Measurements from ENCODE around the gene CFD.

Gene CFD

GRCh38 chr19:858868-859843 lies at the start of gene CFD:
CFD (plus strand) TSS chr19:859664; CDS start chr19:859690, 26 bp downstream.
- TF ChIP-seq CTCF (IDR thresholded peaks at IDR 0.05; ENCODE audit: borderline replicate concordance, insufficient read depth, low read depth, low read length): no peak
- H3K4me3 ChIP-seq (ENCODE audit: low read depth, low read length): no peak within 1 kb of the TSS

- H3K4me3 ChIP-seq (ENCODE audit: low read depth, low read length): no peak overlapping the region
- no peak for TF ChIP-seq CTCF (IDR thresholded peaks at IDR 0.05; ENCODE audit: borderline replicate concordance, insufficient read depth, low read depth, low read length)
Observed at GRCh38 chr19:810077-810855, 49.2 kb upstream of the CFD start.

GRCh38 chr19:810883-811489 lies 48.5 kb upstream of the CFD start:
- H3K4me3 ChIP-seq (ENCODE audit: low read depth, low read length): no peak overlapping the region
- no peak for TF ChIP-seq CTCF (IDR thresholded peaks at IDR 0.05; ENCODE audit: borderline replicate concordance, insufficient read depth, low read depth, low read length)

- no peak overlapping the region for H3K4me3 ChIP-seq (ENCODE audit: low read depth, low read length)
- TF ChIP-seq CTCF (IDR thresholded peaks at IDR 0.05; ENCODE audit: borderline replicate concordance, insufficient read depth, low read depth, low read length): no peak
Observed at GRCh38 chr19:811506-812048, 47.9 kb upstream of the CFD start.

GRCh38 chr19:812049-812746 lies 47.3 kb upstream of the CFD start:
- TF ChIP-seq CTCF (IDR thresholded peaks at IDR 0.05; ENCODE audit: borderline replicate concordance, insufficient read depth, low read depth, low read length): no peak

GRCh38 chr19:812747-813218 lies 46.7 kb upstream of the CFD start:
- H3K4me3 ChIP-seq (ENCODE audit: low read depth, low read length): no peak overlapping the region

More at GRCh38 chr19:812049-812746, 47.3 kb upstream of the CFD start:
- H3K4me3 ChIP-seq (ENCODE audit: low read depth, low read length): no peak overlapping the region

More at GRCh38 chr19:812747-813218, 46.7 kb upstream of the CFD start:
- no peak for TF ChIP-seq CTCF (IDR thresholded peaks at IDR 0.05; ENCODE audit: borderline replicate concordance, insufficient read depth, low read depth, low read length)
